A549 (cell line): Measurements from ENCODE around the gene EMX1. TPM values are rescaled to one million over a fixed set of nuclear protein-coding genes. Genes with fewer than 3 reads are reported as not detected.

Experiments used
- ATAC-seq, 2 experiments: fragments of 200-7000 bp in 1 of 2; fragments of >200 bp in 1 of 2; cut with Nextera tagmentation in 1 of 2; cut with Tn5 transposase in 1 of 2; 3 replicates each; pipeline versions ENCODE4 v1.8.0 to v1.9.1; 2018 to 2020; ENCODE audit warnings: mild to moderate bottlenecking in 1 of 2, moderate library complexity in 1 of 2
- CTCF ChIA-PET: fragments of 300-600 bp; sonication (Branson Sonifier 250); formaldehyde crosslinking; extraction: SDS; loops from one replicate; lab custom pipeline; 2021; ENCODE audit warnings: antibody characterized with exemption, inconsistent platforms; lab: Yijun Ruan, JAX
- POLR2A ChIA-PET: fragments of 350-600 bp; formaldehyde crosslinking; extraction: SDS; loops from one replicate; lab custom pipeline; 2021; ENCODE audit warnings: antibody characterized with exemption, inconsistent platforms; lab: Yijun Ruan, JAX
- DNase-seq, 2 experiments: peaks; one replicate each; pipeline versions ENCODE4 v3.0.0 to v3.0.0-alpha.2; 2011 to 2016; ENCODE audit warnings: low read depth in 1 of 2, low spot score in 1 of 2
- FAIRE-seq: peaks from 2 replicates; lab custom pipeline; 2011; peaks lifted over from hg19 to GRCh38; lab: Jason Lieb, UNC
- H3K27ac ChIP-seq, 2 experiments: fragments of >200 bp; sonication (Bioruptor Twin); formaldehyde crosslinking; 3 replicates each; pipeline ENCODE4 v1.5.1; 2016 to 2017
- H3K4me1 ChIP-seq: fragments of >200 bp; sonication (Bioruptor Twin); formaldehyde crosslinking; 3 replicates; pipeline ENCODE4 v1.6.1; 2016
- H3K4me2 ChIP-seq: fragments of >200 bp; sonication (Bioruptor Twin); formaldehyde crosslinking; 3 replicates; pipeline ENCODE4 v1.6.1; 2016
- H3K4me3 ChIP-seq: fragments of >200 bp; sonication (Bioruptor Twin); formaldehyde crosslinking; 3 replicates; pipeline ENCODE4 v1.5.1; 2016
- H3K9me3 ChIP-seq: fragments of >200 bp; sonication (Bioruptor Twin); formaldehyde crosslinking; 3 replicates; pipeline ENCODE4 v1.6.1; 2016
- BHLHE40 ChIP-seq: IDR thresholded peaks from 2 replicates; pipeline ENCODE4 v1.6.1; 2012; ENCODE audit warnings: low read depth, low read length, inconsistent platforms
- CEBPB ChIP-seq, 2 experiments: fragments of >200 bp in 1 of 2; sonication (Bioruptor Twin) in 1 of 2; formaldehyde crosslinking in 1 of 2; IDR thresholded peaks; 2 replicates each; pipeline ENCODE4 v1.6.1; 2012 to 2016
- ESRRA ChIP-seq: fragments of 150-350 bp; IDR thresholded peaks from 2 replicates; pipeline ENCODE4 v1.6.1; 2014; ENCODE audit warnings: mild to moderate bottlenecking, low read length, borderline replicate concordance
- FOSL2 ChIP-seq, 2 experiments: fragments of 450-650 bp in 1 of 2; fragments of >200 bp in 1 of 2; sonication (Bioruptor Twin) in 1 of 2; formaldehyde crosslinking; IDR thresholded peaks; 2 replicates each; pipeline versions ENCODE4 v1.5.0 to v1.6.1; 2016 to 2020; ENCODE audit warnings: mild to moderate bottlenecking in 1 of 2, moderate library complexity in 1 of 2
- FOXS1 ChIP-seq: fragments of 250-450 bp; sonication (Bioruptor Pico); IDR thresholded peaks from 2 replicates; pipeline ENCODE4 v1.5.0; 2020; ENCODE audit warnings: mild to moderate bottlenecking, moderate library complexity
- GATA3 ChIP-seq: IDR thresholded peaks from 2 replicates; pipeline ENCODE4 v1.6.1; 2012; ENCODE audit warnings: borderline replicate concordance
- HOXB13 ChIP-seq: fragments of 250-450 bp; sonication (Bioruptor Pico); IDR thresholded peaks from 2 replicates; pipeline ENCODE4 v1.5.0; 2020; ENCODE audit warnings: low read depth, mild to moderate bottlenecking, moderate library complexity
- MAFK ChIP-seq: fragments of 450-650 bp; IDR thresholded peaks from 2 replicates; pipeline ENCODE4 v1.6.1; 2014; ENCODE audit not compliant: partially characterized antibody
- NPAS2 ChIP-seq: fragments of 250-450 bp; sonication (Bioruptor Pico); IDR thresholded peaks from 2 replicates; pipeline ENCODE4 v1.8.0; 2022; ENCODE audit warnings: mild to moderate bottlenecking, moderate library complexity, borderline replicate concordance
- POLR2A ChIP-seq: IDR thresholded peaks from 2 replicates; pipeline ENCODE4 v1.6.1; 2012; ENCODE audit warnings: mild to moderate bottlenecking, low read length
- POLR2AphosphoS2 ChIP-seq: conservative IDR thresholded peaks from 2 replicates; pipeline ENCODE4 v1.6.1; 2012; ENCODE audit warnings: low read length, improper control_type of control experiment, inconsistent platforms
- RAD21 ChIP-seq, 2 experiments: fragments of >200 bp in 1 of 2; sonication (Bioruptor Twin) in 1 of 2; formaldehyde crosslinking in 1 of 2; IDR thresholded peaks in 1 of 2; conservative IDR thresholded peaks in 1 of 2; 2 replicates in 1 of 2; 3 replicates in 1 of 2; pipeline ENCODE4 v1.6.1; 2012 to 2018; ENCODE audit warnings: inconsistent platforms in 1 of 2
- RNF2 ChIP-seq: fragments of 200-600 bp; sonication (generic); IDR thresholded peaks from 2 replicates; pipeline ENCODE4 v1.6.1; 2016; ENCODE audit warnings: low read depth, mild to moderate bottlenecking, antibody characterized with exemption, moderate library complexity, borderline replicate concordance
- TFCP2L1 ChIP-seq: fragments of 250-450 bp; sonication (Bioruptor Pico); IDR thresholded peaks from 2 replicates; pipeline ENCODE4 v1.5.0; 2021; ENCODE audit warnings: mild to moderate bottlenecking
- ZC3H11A ChIP-seq: fragments of 450-650 bp; IDR thresholded peaks from 2 replicates; pipeline ENCODE4 v1.6.1; 2014; ENCODE audit warnings: antibody characterized with exemption, mild to moderate bottlenecking
- ZFP36 ChIP-seq: fragments of 450-650 bp; IDR thresholded peaks from 2 replicates; pipeline ENCODE4 v1.6.1; 2014; ENCODE audit warnings: borderline replicate concordance; ENCODE audit not compliant: partially characterized antibody
- ZNF302 ChIP-seq: fragments of 250-450 bp; sonication (Bioruptor Pico); IDR thresholded peaks from 2 replicates; pipeline ENCODE4 v1.9.0; 2021; ENCODE audit warnings: inconsistent platforms, mild to moderate bottlenecking, moderate library complexity
- WGBS: methylation state at CpG from one replicate; pipeline ENCODE4 v1.1.6; 2017; ENCODE audit errors: missing lambda C conversion rate; 5-methylcytosine and 5-hydroxymethylcytosine counted together
- polyA plus RNA-seq, 4 experiments: library from polyadenylated mRNA; depleted of rRNA in 3 of 4; stranded (reverse); fragments of >200 nt; fragmentation: RNase III in 1 of 4; extraction: RNeasy Plus Mini Kit Qiagen cat#74134 plus additional on column Dnase treatment in 1 of 4; gene quantifications; 2 replicates in 3 of 4; 3 replicates in 1 of 4; pipeline ENCODE4 v1.2.3, GENCODE V29; 2011 to 2017
- TF ChIP-seq, protein P1 (sequence below): fragments of 150-350 bp; IDR thresholded peaks from 2 replicates; pipeline ENCODE4 v1.6.1; 2014; ENCODE audit warnings: low read depth, mild to moderate bottlenecking, low read length
- TF ChIP-seq, protein P2 (sequence below): fragments of 450-650 bp; IDR thresholded peaks from 2 replicates; pipeline ENCODE4 v1.6.1; 2014; ENCODE audit warnings: antibody characterized with exemption
- TF ChIP-seq, protein P3 (sequence below): fragments of 200-600 bp; sonication (generic); IDR thresholded peaks from 2 replicates; pipeline ENCODE4 v1.6.1; 2016; ENCODE audit warnings: antibody characterized with exemption, mild to moderate bottlenecking, moderate library complexity
- TF ChIP-seq, protein P4 (sequence below): fragments of >200 bp; sonication (Bioruptor Twin); formaldehyde crosslinking; IDR thresholded peaks from 2 replicates; pipeline ENCODE4 v1.6.1; 2016

EMX1 gene
- polyA plus RNA-seq, 2 of the 4 experiments (the other 2 are of a cell fraction): 0.05 TPM; not detected in 1

DNA sequence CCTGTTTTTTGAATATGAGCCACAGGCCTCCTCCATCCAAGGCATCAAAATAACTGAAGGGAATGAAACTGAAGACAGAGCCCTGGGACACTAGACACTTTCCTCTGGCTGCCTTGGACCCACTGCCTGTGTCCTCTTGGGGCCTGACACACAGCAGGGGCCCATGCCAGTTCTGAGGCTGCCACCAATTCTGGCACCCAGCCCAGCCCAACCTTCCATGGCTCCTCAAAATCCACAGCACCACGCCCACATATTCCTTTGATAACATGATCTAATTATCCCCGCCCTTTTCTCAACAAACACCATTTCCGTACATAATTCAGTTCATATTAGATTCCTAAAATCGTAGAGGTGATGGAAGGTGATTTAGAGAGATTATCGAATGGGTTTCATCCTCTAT is 64.2 kb downstream of the EMX1 start:
- H3K9me3 ChIP-seq: no peaks in the 10 kb centered on the region
- 85% methylated on average over 5 of the region's 5 CpGs for WGBS
- TF ChIP-seq, protein P1, sequence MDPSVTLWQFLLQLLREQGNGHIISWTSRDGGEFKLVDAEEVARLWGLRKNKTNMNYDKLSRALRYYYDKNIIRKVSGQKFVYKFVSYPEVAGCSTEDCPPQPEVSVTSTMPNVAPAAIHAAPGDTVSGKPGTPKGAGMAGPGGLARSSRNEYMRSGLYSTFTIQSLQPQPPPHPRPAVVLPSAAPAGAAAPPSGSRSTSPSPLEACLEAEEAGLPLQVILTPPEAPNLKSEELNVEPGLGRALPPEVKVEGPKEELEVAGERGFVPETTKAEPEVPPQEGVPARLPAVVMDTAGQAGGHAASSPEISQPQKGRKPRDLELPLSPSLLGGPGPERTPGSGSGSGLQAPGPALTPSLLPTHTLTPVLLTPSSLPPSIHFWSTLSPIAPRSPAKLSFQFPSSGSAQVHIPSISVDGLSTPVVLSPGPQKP: no peak
- TF ChIP-seq, protein P2, sequence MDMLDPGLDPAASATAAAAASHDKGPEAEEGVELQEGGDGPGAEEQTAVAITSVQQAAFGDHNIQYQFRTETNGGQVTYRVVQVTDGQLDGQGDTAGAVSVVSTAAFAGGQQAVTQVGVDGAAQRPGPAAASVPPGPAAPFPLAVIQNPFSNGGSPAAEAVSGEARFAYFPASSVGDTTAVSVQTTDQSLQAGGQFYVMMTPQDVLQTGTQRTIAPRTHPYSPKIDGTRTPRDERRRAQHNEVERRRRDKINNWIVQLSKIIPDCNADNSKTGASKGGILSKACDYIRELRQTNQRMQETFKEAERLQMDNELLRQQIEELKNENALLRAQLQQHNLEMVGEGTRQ: no peak
- TF ChIP-seq BHLHE40 (no peak), ZFP36 (no peak), POLR2AphosphoS2 (no peak), TFCP2L1 (CRISPR knock-in tag) (no peak), FOXS1 (CRISPR knock-in tag) (no peak), CEBPB (IDR thresholded peaks at IDR 0.05) (no peak), HOXB13 (no peak), POLR2A (no peak), ESRRA (no peak), ZC3H11A (no peak), GATA3 (no peak), FOSL2 (IDR thresholded peaks at IDR 0.05) (no peak), FOSL2 (CRISPR knock-in tag; IDR thresholded peaks at IDR 0.05) (no peak), MAFK (no peak)
- TF ChIP-seq, protein P3, sequence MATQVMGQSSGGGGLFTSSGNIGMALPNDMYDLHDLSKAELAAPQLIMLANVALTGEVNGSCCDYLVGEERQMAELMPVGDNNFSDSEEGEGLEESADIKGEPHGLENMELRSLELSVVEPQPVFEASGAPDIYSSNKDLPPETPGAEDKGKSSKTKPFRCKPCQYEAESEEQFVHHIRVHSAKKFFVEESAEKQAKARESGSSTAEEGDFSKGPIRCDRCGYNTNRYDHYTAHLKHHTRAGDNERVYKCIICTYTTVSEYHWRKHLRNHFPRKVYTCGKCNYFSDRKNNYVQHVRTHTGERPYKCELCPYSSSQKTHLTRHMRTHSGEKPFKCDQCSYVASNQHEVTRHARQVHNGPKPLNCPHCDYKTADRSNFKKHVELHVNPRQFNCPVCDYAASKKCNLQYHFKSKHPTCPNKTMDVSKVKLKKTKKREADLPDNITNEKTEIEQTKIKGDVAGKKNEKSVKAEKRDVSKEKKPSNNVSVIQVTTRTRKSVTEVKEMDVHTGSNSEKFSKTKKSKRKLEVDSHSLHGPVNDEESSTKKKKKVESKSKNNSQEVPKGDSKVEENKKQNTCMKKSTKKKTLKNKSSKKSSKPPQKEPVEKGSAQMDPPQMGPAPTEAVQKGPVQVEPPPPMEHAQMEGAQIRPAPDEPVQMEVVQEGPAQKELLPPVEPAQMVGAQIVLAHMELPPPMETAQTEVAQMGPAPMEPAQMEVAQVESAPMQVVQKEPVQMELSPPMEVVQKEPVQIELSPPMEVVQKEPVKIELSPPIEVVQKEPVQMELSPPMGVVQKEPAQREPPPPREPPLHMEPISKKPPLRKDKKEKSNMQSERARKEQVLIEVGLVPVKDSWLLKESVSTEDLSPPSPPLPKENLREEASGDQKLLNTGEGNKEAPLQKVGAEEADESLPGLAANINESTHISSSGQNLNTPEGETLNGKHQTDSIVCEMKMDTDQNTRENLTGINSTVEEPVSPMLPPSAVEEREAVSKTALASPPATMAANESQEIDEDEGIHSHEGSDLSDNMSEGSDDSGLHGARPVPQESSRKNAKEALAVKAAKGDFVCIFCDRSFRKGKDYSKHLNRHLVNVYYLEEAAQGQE: no peak
- TF ChIP-seq, protein P4, sequence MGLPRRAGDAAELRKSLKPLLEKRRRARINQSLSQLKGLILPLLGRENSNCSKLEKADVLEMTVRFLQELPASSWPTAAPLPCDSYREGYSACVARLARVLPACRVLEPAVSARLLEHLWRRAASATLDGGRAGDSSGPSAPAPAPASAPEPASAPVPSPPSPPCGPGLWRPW: no peak
- ATAC-seq: no peak
- POLR2A ChIA-PET: no interaction called here
- CTCF ChIA-PET: interaction anchor here (1.3 to 3.1 kb wide), 6 partner anchors 8 to 196 kb away, joined by 4 to 21 read pairs (median 6); partner anchors contain the start of gene SFXN5
- H3K4me2 ChIP-seq: no peak overlapping the region
- H3K4me1 ChIP-seq: peaks cover 7% of the 10 kb centered on the region; the same call in 1 of the 3 replicates
- no peak for FAIRE-seq
- H3K4me3 ChIP-seq: no peak overlapping the region
- no peak overlapping the region for H3K27ac ChIP-seq
- DNase-seq: no peak

DNA sequence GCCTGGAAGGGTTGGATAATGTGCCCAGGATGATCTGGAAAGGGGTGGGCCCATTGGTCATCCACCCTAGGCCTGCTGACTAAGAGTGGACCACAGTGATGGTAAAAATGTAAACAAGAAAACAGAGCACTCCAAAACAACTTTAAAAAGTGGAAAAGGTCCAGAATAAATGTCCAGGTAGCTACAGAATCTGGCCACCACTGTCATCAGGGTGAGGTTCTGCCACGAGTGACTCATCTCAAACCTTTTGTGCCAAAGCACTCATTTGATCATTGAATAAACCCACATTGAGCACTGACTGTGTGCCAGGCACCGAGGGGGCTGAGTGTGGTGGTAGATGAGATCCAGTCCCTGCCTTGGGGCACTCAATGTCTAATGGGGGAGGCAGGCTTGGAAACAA is 64.9 kb downstream of the EMX1 start:
- TF ChIP-seq, protein P3: no peak
- TF ChIP-seq RAD21 (conservative IDR thresholded peaks at IDR 0.05 in 1 of 2, IDR thresholded peaks at IDR 0.05 in 1 of 2) (no peak), CEBPB (IDR thresholded peaks at IDR 0.05) (no peak), RNF2 (no peak), ZNF302 (CRISPR knock-in tag) (no peak), BHLHE40 (no peak), NPAS2 (CRISPR knock-in tag) (no peak), MAFK (no peak)
- no peak overlapping the region for H3K27ac ChIP-seq
- H3K4me2 ChIP-seq: no peak overlapping the region
- POLR2A ChIA-PET: no interaction called here
- H3K4me3 ChIP-seq: no peak overlapping the region
- FAIRE-seq: no peak
- H3K9me3 ChIP-seq: no peaks in the 10 kb centered on the region
- no peak for DNase-seq
- peaks cover 7% of the 10 kb centered on the region; the same call in 1 of the 3 replicates for H3K4me1 ChIP-seq
- ATAC-seq: no peak
- CTCF ChIA-PET: interaction anchor here (1.3 to 3.6 kb wide), 5 partner anchors 9 to 195 kb away, joined by 5 to 40 read pairs (median 16); no protein-coding TSS in a partner anchor
- 73% methylated on average over 2 of the region's 2 CpGs for WGBS
